ENCODE results near the gene ANGEL1.

Gene ANGEL1

GRCh38 chr14:76770521-76771436, 41.9 kb downstream of the ANGEL1 start:
- ChIA-PET POLR2A (no interaction called here), CTCF (interaction anchor here (1.7 to 6.0 kb wide), 2 partner anchors 13 to 41 kb away, joined by 7 to 42 read pairs; no protein-coding TSS in a partner anchor)
- no peak overlapping the region for H3K4me3 ChIP-seq (ENCODE audit: low read depth, low read length)
- TF ChIP-seq CTCF (IDR thresholded peaks at IDR 0.05; ENCODE audit: insufficient read depth, low read length, missing control alignments), result no peak
- no peak for DNase-seq (ENCODE audit: low read depth, low spot score)

- ChIA-PET CTCF (interaction anchor here (1.5 to 6.0 kb wide), 2 partner anchors 10 to 14 kb away, joined by 3 to 42 read pairs; no protein-coding TSS in a partner anchor), POLR2A (no interaction called here)
- H3K4me3 ChIP-seq (ENCODE audit: low read depth, low read length), result no peak overlapping the region
- no peak for DNase-seq (ENCODE audit: low read depth, low spot score)
- TF ChIP-seq CTCF (IDR thresholded peaks at IDR 0.05; ENCODE audit: insufficient read depth, low read length, missing control alignments), result no peak
These were observed 42.9 kb downstream of the ANGEL1 start for GRCh38 chr14:76769636-76770292.

- no peak overlapping the region for H3K4me3 ChIP-seq (ENCODE audit: low read depth, low read length)
- POLR2A ChIA-PET, result no interaction called here
- TF ChIP-seq CTCF (IDR thresholded peaks at IDR 0.05; ENCODE audit: insufficient read depth, low read length, missing control alignments), result no peak
- CTCF ChIA-PET, result interaction anchor here (1.5 to 6.0 kb wide), 3 partner anchors 9 to 16 kb away, joined by 3 to 42 read pairs (median 6); no protein-coding TSS in a partner anchor
- DNase-seq (ENCODE audit: low read depth, low spot score), result no peak
These were observed 43.8 kb downstream of the ANGEL1 start for GRCh38 chr14:76768671-76769500.

- CTCF ChIA-PET, result interaction anchor here (1.9 kb wide), 2 partner anchors 17 to 58 kb away, joined by 6 to 8 read pairs; no protein-coding TSS in a partner anchor
- no peak for DNase-seq (ENCODE audit: low read depth, low spot score)
- no peak for TF ChIP-seq CTCF (IDR thresholded peaks at IDR 0.05; ENCODE audit: insufficient read depth, low read length, missing control alignments)
- H3K4me3 ChIP-seq (ENCODE audit: low read depth, low read length), result no peak overlapping the region
- POLR2A ChIA-PET, result no interaction called here
These were observed 44.7 kb downstream of the ANGEL1 start for GRCh38 chr14:76767681-76768656.

GRCh38 chr14:76765461-76765931, 47.2 kb downstream of the ANGEL1 start:
- POLR2A ChIA-PET, result interaction anchor here (0.6 kb wide), 1 partner anchor 93 kb away, joined by 5 read pairs; no protein-coding TSS in a partner anchor
- CTCF ChIA-PET, result interaction anchor here (1.4 to 1.9 kb wide), 3 partner anchors 11 to 55 kb away, joined by 4 to 8 read pairs (median 8); no protein-coding TSS in a partner anchor
- H3K4me3 ChIP-seq (ENCODE audit: low read depth, low read length), result no peak overlapping the region
- DNase-seq (ENCODE audit: low read depth, low spot score), result no peak
- no peak for TF ChIP-seq CTCF (IDR thresholded peaks at IDR 0.05; ENCODE audit: insufficient read depth, low read length, missing control alignments)
